SH-SY5Y (cell line): Measurements from ENCODE around the gene MAN2A1.

Experiments used
- GATA2 ChIP-seq: IDR thresholded peaks from 2 replicates; pipeline ENCODE4 v1.6.1; 2011; ENCODE audit warnings: mild to moderate bottlenecking, low read depth, low read length
- GATA3 ChIP-seq: IDR thresholded peaks from 2 replicates; pipeline ENCODE4 v1.6.1; 2011; ENCODE audit warnings: low read depth, mild to moderate bottlenecking, low read length, moderate library complexity

MAN2A1 gene

DNA sequence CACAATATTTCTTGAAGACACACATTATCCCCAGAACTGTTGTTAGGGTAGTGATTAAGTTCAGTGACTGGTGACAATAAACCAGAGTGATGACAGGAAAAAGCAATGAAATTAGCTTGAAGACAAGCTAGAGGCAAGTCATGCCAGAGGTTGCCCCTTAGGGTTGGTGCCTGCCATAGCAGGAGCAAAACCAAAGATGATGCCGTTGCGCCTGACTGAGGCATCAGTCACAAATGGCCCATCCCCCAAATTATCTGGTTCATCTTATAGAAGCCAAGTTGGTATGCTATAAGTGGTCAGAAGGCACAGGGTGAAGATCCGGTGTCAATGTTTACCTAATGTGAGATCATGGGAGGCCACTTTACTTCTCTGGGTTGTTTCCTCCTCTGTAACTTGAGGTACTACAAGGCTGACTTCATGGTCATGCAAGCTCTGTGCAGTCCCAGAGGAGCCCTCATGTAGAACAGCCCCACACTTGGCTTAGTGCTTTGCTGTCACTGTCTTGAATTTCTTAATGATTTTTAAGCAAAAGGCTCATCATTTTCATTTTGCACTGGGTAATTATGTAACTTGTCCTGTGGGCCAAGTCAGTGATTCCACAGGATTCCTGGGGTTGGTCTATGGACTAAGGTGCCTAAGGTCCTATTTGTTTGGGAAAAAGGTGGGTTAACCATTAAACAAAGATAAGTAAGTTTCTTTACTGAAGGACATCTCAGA is 211.3 kb downstream of the MAN2A1 start:
- no peak for TF ChIP-seq GATA2
- TF ChIP-seq GATA3, result no peak

DNA sequence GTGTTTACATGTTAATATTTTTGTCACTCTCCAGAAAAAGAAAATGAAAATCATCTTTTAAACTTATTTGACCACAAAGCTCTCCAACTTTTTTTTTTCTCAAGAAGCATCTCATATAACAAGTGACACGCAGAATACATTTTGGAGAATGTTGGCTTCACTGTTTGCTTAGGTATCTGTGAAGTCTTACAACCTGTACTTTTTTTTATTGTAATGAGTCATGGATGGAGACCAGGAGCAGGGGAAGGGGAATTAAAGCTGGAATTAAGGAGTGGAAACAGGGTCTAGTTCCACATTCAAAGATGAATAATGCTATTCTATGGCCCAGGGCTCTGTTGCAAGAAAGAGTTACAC is 211.9 kb downstream of the MAN2A1 start:
- no peak for TF ChIP-seq GATA3
- no peak for TF ChIP-seq GATA2

DNA sequence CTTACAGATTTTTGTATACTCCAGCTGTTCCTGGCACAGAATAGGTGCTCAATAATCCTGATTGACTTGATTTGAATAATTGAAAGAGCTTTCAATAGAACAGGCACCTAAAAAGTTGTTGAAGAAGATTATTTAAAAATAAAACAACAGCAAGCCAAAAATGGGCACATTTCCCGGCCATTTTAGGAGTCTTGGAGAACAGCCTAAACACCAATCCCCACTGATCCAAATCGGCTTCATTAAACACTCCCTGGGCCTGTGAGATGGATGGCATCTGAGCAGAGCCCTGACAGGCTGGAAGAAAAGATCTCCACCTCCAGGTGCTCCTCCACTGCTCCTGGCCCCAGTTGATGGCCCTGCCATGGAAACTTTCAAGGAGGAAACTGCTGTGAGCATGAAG is 213.3 kb downstream of the MAN2A1 start:
- TF ChIP-seq GATA2 (no peak), GATA3 (no peak)

DNA sequence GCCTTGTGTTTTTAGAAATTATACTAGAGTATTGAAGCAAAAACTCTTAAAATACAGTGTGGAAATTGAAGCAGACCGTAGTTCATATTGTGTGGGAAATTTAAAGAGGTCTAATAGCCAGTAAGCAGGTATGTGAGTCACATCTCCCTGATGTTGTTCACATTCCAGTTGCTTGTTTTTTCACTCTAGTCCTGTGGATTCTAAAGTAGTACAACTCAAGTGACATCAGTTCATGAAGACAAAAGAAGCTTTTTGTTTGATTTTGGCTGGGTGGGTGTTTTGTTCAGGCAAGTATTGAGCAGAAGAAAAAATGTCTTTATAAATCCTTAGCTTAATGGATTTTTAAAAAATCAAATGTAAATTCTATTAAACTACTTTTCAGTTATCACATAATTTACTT is 216.2 kb downstream of the MAN2A1 start:
- TF ChIP-seq GATA2 (no peak), GATA3 (no peak)

DNA sequence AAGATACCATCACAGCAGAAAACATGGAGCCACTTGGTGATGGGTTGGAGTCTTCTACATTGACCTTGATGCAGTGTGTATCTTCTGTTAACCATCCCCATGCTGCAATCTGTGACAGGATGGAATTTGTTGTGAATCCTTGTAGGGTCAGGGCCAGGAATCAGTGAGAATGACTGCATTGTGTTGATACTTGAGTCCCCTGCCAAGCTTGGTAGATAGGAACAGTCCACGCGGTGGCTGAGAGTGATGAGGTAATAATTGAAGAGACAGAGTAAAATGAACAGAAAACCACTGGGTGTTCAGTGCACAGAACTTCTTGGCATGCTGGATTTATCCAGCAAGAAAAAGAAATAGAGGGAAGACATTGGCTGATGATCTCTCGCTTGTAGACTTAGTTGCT is 217.5 kb downstream of the MAN2A1 start:
- TF ChIP-seq GATA2 (no peak), GATA3 (no peak)

DNA sequence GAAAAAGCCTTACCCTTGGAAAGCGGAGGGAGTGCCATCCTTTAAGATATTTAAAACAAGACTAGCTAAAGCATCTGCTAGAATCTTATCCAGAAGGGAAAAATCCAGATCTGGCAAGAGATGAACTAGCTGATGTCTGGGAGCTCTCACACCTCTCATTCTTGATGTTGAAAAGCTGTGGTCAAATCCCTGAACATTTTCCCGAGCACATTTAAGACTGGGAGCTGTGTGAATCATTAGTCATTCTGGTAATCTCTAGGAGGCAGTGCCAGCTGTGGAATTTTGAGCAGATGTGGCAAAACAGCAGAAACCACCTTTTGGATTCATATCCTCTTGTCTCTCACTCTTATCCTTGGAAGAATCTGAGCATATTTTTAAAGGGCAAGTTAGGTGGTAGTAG is 218.0 kb downstream of the MAN2A1 start:
- TF ChIP-seq GATA3 (no peak), GATA2 (no peak)

DNA sequence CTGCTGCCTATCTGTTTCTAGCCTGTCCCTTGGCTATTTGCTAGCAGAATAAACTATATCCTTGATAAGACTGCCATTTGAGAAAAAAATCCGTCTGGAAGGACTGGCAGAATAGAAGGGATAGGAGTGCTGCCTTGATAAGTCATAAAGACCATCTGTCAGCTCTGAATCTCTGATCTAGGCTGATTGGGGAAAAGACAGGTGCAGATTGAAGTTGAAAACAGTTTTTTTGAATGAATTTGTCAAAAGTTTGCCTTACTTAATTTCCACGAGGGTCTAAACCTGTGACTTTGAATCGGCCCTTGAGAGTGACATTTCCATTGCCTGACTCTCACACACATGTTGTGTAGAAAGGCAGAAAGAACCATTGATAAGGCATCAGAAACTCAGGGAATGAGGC is 218.6 kb downstream of the MAN2A1 start:
- TF ChIP-seq GATA3 (no peak), GATA2 (no peak)

DNA sequence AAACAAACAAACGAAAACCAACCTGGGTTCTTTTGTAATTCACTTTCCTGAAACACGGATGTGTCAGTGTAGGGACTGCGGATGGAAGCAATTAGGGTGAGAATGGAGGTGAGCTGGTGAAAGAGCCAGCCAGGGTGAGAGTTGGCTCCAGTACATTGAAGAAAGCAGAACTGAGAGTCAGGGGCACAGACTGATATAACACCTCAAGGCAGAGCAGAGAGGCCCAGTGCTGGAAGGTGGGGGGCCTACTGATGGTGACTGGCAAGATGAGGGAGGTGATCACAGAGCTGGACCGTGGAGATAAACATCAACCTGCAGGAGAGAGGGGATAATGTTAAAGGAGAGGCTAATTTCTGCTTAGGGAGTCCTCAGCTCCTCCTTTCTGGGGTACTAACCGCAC is 221.1 kb downstream of the MAN2A1 start:
- TF ChIP-seq GATA2 (peak; percentile 6; the same call in 1 of the 2 replicates), GATA3 (no peak)

DNA sequence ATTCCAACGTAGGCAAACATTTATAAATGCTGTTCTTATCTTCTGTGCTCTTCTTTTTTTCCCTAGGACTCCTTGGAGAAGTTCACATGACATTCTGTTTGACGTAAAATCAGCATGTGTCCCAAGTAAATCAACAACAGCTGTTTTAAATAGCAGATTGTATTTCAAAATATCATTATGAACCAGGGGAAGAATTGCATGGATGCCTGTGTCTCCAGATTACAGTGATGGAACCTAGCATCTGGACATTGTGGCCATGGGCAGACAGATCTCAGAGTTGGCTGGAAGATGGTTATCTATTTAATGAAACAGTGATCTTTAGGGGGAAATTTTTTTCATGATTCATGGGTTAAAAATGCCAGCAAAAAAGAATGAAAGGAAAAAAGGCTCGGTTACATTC is 222.0 kb downstream of the MAN2A1 start:
- TF ChIP-seq GATA3, result peak; percentile 99
- peak; percentile 99 for TF ChIP-seq GATA2

DNA sequence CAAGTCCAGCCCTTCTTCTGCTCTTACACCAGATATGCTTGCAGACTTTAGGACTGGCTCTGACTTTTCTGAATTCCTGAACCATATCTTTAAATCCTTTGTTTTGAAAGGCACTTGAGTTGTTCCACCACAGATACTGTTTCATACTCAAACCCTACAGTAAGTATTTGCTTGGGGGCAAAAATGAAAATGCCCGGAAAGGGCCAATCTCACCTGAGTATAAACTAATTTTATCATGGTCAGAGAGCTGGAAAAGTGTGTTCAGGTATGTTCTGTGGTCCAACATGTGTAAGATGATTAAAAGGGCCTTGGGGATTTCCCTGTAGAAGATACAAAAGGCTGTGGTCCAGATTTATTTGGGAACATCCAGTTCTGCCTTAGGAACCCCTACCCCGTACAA is 225.2 kb downstream of the MAN2A1 start:
- TF ChIP-seq GATA2, result no peak
- no peak for TF ChIP-seq GATA3

DNA sequence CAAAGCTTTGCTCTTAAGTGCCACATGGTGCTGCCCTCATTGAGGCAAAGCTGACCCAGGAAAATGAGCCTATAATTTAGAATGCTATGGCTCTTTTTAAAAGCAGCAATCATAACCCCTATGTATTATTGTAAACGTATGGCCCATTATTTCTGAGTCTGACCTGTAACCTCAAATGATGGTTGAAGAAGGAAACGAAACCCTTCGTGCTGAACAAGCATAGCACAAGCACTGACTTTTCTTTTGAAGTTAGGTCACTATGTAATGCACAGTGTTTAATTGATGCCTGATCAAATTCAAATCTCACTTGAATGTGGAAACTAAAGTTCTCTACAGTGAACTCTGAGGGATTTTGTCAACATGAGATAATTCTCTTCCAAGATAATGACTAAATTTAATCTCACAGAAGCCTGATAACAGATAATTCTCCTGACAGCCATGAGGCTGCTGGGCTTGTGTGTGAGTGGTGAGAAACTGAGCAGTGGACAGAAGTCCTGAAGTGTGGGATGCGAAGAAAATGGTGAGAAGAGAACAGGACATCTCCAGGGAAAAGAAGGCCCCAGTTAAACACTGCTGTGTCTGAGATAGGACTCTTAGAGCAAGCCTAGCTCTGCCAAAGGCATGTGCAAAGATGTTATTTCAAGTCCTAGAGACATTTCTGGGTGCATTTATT is 226.9 kb downstream of the MAN2A1 start:
- no peak for TF ChIP-seq GATA2
- TF ChIP-seq GATA3, result no peak
